Left ventricle myocardium inferior (tissue), 1 donor: ENCODE measurements around the gene METTL27. TPM values are rescaled to one million over a fixed set of nuclear protein-coding genes. Genes with fewer than 3 reads are reported as not detected.

Source experiments
- DNase-seq: peaks from one replicate; pipeline ENCODE4 v3.0.0-alpha.2; 2020
- H3K27ac ChIP-seq: fragments of 200-600 bp; replicated peaks from 2 replicates; pipeline ENCODE4 v1.8.0; 2021
- H3K27me3 ChIP-seq: fragments of 200-600 bp; 2 replicates; pipeline ENCODE4 v1.8.0; 2021; ENCODE audit warnings: low read depth
- H3K36me3 ChIP-seq: fragments of 200-600 bp; 2 replicates; pipeline ENCODE4 v1.8.0; 2021
- H3K4me1 ChIP-seq: fragments of 200-600 bp; 2 replicates; pipeline ENCODE4 v1.8.0; 2021
- H3K4me3 ChIP-seq: fragments of 200-600 bp; 2 replicates; pipeline ENCODE4 v1.8.0; 2021; ENCODE audit warnings: mild to moderate bottlenecking, moderate library complexity
- H3K9me3 ChIP-seq: fragments of 200-600 bp; replicated peaks from 2 replicates; pipeline ENCODE4 v1.8.0; 2021
- CTCF ChIP-seq: fragments of 200-600 bp; IDR thresholded peaks from 2 replicates; pipeline ENCODE4 v1.8.0; 2021; ENCODE audit warnings: antibody characterized with exemption, mild to moderate bottlenecking, borderline replicate concordance
- intact Hi-C: fragments of 100-400 bp; cut with micrococcal nuclease; formaldehyde crosslinking; loops from one replicate; pipeline ENCODE4 v1.11.0; 2022
- total RNA-seq: library from RNA; stranded (reverse); fragmentation: NEBNext Ultra II Directional; extraction: Animal tissue kit (Norgen Biotek cat#: 25700); gene quantifications from one replicate; pipeline ENCODE4 v1.2.1, GENCODE V29; 2021
- donor health status: DM: no; HTN: yes; CAD: no; lungs with severe emphysema.

METTL27 gene
- total RNA-seq, 1 donor from 2014 or later, result 0.44 TPM

GRCh38 chr7:73786588-73786987 is 55.7 kb downstream of the METTL27 start:
- Histone ChIP-seq H3K4me3 (no peak overlapping the region), H3K4me1 (no peaks in the 10 kb centered on the region), H3K27me3 (peaks cover 8% of the 10 kb centered on the region), H3K27ac (no peak overlapping the region), H3K9me3 (peaks cover 18% of the 10 kb centered on the region), H3K36me3 (no peaks in the 10 kb centered on the region)
- DNase-seq, result no peak
- intact Hi-C loops, result no loop called here
- TF ChIP-seq CTCF, result no peak

Other genes with a start within 250 kb of the METTL27 start
- 0.41 TPM for gene MLXIPL, start 218.0 kb downstream of the METTL27 start, total RNA-seq
- gene VPS37D, start 174.7 kb downstream of the METTL27 start, total RNA-seq, result 3.1 TPM
- 14.0 TPM for gene DNAJC30, start 159.1 kb downstream of the METTL27 start, total RNA-seq
- 65.0 TPM for gene BUD23, start 158.9 kb downstream of the METTL27 start, total RNA-seq
- 2.9 TPM for gene STX1A, start 122.8 kb downstream of the METTL27 start, total RNA-seq
- 25.2 TPM for gene ABHD11, start 103.7 kb downstream of the METTL27 start, total RNA-seq
- gene CLDN3, start 72.2 kb downstream of the METTL27 start, total RNA-seq, result not detected
- gene CLDN4, start 11.5 kb downstream of the METTL27 start, total RNA-seq, result 0.27 TPM
- gene TMEM270, start 18.6 kb upstream of the METTL27 start, total RNA-seq, result not detected
- gene ELN, start 185.7 kb upstream of the METTL27 start, total RNA-seq, result 51.6 TPM
- gene LIMK1, start 241.3 kb upstream of the METTL27 start, total RNA-seq, result 10.1 TPM